BLaER1 (cell line): ENCODE data around the gene MAPK7.

ENCODE experiments used
- H3K27ac ChIP-seq: shearing (Covaris generic); formaldehyde crosslinking; 2 replicates; pipeline ENCODE4 v1.8.1; 2022
- H3K27me3 ChIP-seq: shearing (Covaris generic); formaldehyde crosslinking; 2 replicates; pipeline ENCODE4 v1.8.1; 2022
- H3K36me3 ChIP-seq: shearing (Covaris generic); formaldehyde crosslinking; 2 replicates; pipeline ENCODE4 v1.8.1; 2022
- H3K4me1 ChIP-seq: shearing (Covaris generic); formaldehyde crosslinking; 2 replicates; pipeline ENCODE4 v1.8.1; 2022
- H3K4me2 ChIP-seq: shearing (Covaris generic); formaldehyde crosslinking; 2 replicates; pipeline ENCODE4 v1.8.1; 2022
- H3K4me3 ChIP-seq: shearing (Covaris generic); formaldehyde crosslinking; 2 replicates; pipeline ENCODE4 v1.8.1; 2022
- H3K9ac ChIP-seq: shearing (Covaris generic); formaldehyde crosslinking; 2 replicates; pipeline ENCODE4 v1.8.1; 2022
- H3K9me3 ChIP-seq: shearing (Covaris generic); formaldehyde crosslinking; 2 replicates; pipeline ENCODE4 v1.8.1; 2022
- H4K20me1 ChIP-seq: shearing (Covaris generic); formaldehyde crosslinking; 2 replicates; pipeline ENCODE4 v1.8.1; 2022
- Cebpa-rat ChIP-seq: shearing (Covaris generic); IDR thresholded peaks from 2 replicates; pipeline ENCODE4 v1.8.1; 2022

MAPK7 gene

DNA sequence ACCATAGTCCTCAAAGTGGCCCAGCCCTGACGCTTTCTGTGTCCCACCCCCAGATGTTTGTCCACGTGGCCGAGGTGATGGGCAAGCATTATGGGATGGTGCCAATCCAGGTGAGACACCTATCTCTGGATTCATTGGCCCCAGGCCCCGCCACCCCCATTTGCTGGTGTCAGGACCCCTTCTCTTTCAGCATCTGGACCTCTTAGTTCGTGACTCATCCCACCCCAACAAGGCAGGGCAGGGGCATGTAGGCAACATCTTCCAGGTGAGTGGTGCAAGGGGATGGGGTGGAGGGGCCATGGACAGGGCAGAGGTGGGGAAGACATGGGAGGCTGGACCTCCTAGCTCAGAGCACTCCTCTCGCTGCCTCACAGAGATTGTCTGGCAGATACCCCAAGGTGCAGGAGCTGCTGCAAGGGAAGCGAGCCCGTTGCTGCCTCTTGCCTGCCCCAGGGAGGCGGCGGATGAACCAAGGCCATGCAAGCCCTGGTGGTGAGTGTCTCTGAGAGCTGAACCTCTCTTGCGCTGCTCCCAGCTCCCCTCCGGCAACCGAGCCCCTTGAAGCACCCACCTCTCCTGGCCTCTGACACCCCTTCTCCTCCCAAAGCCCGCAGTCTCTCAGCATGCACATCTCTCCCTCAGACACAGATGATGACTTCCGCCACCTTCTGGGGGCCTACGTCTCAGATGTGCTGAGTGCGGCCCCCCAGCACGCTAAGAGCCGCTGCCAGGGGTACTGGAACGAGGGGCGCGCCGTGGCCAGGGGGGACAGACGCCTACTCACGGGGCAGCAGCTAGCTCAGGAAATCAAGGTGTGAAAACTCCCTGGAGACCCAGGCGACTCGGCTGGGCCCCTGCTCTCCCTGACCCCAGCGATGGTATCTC, 36.3 kb downstream of the MAPK7 start:
- no peak for TF ChIP-seq Cebpa-rat
- H3K4me2 ChIP-seq: no peak overlapping the region
- no peaks in the 10 kb centered on the region for H3K27me3 ChIP-seq
- H3K36me3 ChIP-seq: no peaks in the 10 kb centered on the region
- H4K20me1 ChIP-seq: no peaks in the 10 kb centered on the region
- no peak overlapping the region for H3K4me3 ChIP-seq
- no peak overlapping the region for H3K9ac ChIP-seq
- H3K9me3 ChIP-seq: no peaks in the 10 kb centered on the region
- no peak overlapping the region for H3K27ac ChIP-seq
- H3K4me1 ChIP-seq: no peaks in the 10 kb centered on the region

DNA sequence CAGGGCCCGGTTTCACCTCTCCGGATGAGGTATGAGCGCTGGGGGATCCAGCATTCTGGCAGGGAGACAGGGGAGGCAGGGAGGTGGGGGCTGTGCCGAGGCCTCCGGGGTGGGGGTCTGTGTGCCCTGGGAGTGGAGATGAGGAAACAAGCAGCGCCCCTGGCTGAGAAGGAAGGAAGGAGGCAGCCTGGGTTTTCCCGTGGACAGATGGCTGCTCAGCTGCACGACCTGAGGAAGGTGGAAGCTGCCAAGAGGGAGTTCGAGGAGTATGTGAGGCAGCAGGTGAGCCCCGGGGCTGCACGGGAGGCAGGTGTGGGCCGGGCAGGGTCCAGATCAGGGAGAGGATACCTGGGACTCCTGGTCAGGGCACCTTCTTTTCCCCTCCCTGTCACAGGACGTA, 37.0 kb downstream of the MAPK7 start:
- Histone ChIP-seq H3K27ac (no peak overlapping the region), H4K20me1 (no peaks in the 10 kb centered on the region), H3K9me3 (no peaks in the 10 kb centered on the region), H3K27me3 (no peaks in the 10 kb centered on the region), H3K9ac (no peak overlapping the region), H3K4me2 (no peak overlapping the region), H3K4me1 (no peaks in the 10 kb centered on the region), H3K36me3 (no peaks in the 10 kb centered on the region), H3K4me3 (no peak overlapping the region)
- TF ChIP-seq Cebpa-rat: no peak

DNA sequence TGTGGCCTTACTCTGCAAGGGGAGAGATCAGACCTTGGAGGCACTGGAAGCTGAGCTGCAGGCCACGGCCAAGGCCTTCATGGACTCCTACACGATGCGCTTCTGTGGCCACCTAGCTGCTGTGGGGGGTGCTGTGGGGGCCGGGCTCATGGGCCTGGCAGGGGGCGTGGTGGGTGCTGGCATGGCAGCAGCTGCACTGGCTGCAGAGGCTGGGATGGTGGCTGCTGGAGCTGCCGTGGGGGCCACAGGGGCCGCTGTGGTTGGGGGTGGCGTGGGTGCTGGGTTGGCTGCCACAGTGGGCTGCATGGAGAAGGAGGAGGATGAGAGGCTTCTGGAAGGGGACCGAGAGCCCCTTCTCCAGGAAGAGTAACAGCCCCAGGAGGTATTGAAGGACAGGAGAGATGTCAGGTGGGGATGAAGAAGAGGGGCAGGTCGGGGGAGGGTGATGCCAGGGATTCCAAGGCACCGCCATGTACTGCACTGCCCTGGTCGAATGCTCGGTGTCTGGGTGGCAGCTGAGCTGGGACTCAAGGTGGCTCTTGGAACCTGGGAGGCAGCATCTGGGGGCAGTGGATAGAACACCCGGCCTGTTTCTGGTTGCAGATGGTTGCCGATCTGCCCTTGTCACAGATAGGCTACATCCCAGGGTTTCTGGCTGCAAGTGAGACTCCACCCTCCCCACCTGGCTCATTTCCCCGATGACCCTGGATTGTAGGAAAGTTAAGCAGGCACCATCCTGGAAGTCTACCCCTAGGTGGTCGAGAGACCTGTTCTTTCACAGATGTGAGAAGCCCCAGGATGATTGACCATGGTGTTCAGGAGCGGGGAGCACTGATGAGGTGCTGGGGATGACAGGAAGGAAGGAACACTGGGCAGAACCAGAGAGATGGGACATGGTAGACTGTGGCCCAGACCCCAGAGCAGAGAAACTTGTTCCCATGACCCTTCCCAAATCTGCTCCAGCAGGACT, 37.8 kb downstream of the MAPK7 start:
- Histone ChIP-seq H3K4me3 (no peak overlapping the region), H3K27me3 (no peaks in the 10 kb centered on the region)
- TF ChIP-seq Cebpa-rat: no peak

DNA sequence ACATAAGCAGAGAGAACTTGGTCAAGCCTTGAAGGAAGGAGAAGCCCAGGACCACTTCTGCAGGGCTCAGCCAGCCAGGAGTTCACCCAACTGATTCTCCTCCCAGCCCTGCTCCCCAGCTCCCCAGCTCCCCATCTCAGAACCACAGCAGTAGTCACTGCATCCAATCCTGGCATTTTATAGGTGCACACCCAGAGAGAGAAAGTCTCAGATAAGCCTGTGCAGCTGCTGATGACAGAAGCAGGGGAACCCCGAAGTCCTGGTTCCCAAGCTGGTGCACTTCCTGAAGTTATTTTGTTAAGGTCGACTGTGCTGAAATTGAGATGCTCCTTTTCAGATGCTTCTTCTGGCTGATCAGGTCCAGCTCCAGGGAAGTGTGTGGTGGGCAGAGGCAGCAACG, 39.3 kb downstream of the MAPK7 start:
- no peak overlapping the region for H3K27ac ChIP-seq
- no peak overlapping the region for H3K4me3 ChIP-seq
- no peaks in the 10 kb centered on the region for H3K27me3 ChIP-seq
- TF ChIP-seq Cebpa-rat: no peak
- H3K4me2 ChIP-seq: no peak overlapping the region
- no peaks in the 10 kb centered on the region for H4K20me1 ChIP-seq
- no peaks in the 10 kb centered on the region for H3K36me3 ChIP-seq
- H3K4me1 ChIP-seq: no peaks in the 10 kb centered on the region
- no peak overlapping the region for H3K9ac ChIP-seq
- no peaks in the 10 kb centered on the region for H3K9me3 ChIP-seq

More for the DNA sequence above, 37.8 kb downstream of the MAPK7 start:
- no peaks in the 10 kb centered on the region for H4K20me1 ChIP-seq
- H3K27ac ChIP-seq: no peak overlapping the region
- no peaks in the 10 kb centered on the region for H3K4me1 ChIP-seq
- H3K9me3 ChIP-seq: no peaks in the 10 kb centered on the region
- no peak overlapping the region for H3K4me2 ChIP-seq
- H3K36me3 ChIP-seq: no peaks in the 10 kb centered on the region
- H3K9ac ChIP-seq: no peak overlapping the region

DNA sequence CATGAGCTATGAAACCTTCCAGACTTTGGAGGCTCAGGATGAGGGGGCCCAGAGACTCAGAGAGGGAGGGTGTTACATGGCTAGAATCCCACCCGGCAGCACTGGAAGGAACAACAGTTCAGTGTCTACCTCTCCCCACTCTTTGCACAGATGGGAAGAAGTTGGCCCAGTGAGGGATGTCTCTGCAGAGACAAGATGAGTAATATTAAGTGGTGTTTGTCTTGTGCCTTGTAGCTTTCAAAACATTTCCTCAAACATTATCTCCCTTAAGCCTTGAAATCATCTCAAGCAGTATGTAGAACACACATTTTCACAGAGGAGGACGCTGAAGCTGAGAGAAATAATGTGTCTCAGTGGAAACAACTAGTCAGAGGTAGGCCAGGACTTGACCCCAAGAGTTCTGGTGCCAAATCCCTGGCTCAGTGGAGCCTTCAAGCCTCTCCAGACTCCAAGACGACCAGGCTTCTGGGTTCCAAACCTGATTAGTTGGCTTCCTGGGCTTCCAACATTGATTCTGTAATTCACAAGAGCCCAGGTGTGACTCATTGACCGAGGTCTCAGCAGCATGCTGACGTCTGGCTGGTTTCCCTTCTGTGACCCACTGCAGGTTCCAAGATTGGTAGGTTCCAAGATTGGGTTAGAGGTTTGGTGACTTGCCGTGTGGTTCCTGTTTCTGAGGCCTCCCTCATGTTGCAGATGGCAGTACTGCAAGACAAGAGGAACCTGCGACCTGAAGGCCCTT, 40.1 kb downstream of the MAPK7 start:
- no peak overlapping the region for H3K4me2 ChIP-seq
- no peak for TF ChIP-seq Cebpa-rat

DNA sequence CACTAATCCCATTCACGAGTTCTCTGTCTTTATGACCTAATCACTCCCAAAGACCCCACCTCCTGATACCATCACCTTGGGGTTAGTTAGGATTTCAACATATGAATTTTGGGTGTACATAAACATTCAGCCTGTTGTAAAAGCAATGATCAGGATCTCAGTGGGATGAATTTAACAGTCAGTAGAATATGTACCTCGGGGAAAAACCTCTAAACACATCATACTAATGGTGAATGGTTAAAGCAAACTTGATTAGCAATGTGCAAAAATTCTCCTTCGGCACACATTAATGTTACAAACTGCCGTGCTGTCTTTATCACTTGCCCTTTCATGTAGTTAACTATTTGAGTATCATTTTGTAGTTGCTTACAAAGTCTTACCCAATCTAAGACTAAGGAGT, 42.9 kb downstream of the MAPK7 start:
- Histone ChIP-seq H4K20me1 (no peaks in the 10 kb centered on the region), H3K9ac (no peak overlapping the region), H3K27me3 (no peaks in the 10 kb centered on the region), H3K4me1 (no peaks in the 10 kb centered on the region), H3K4me2 (no peak overlapping the region), H3K36me3 (no peaks in the 10 kb centered on the region), H3K4me3 (no peak overlapping the region), H3K9me3 (no peaks in the 10 kb centered on the region), H3K27ac (no peak overlapping the region)
- no peak for TF ChIP-seq Cebpa-rat

More for the DNA sequence above, 40.1 kb downstream of the MAPK7 start:
- no peaks in the 10 kb centered on the region for H3K36me3 ChIP-seq
- H3K9ac ChIP-seq: no peak overlapping the region
- no peak overlapping the region for H3K27ac ChIP-seq
- H3K4me1 ChIP-seq: no peaks in the 10 kb centered on the region
- H3K27me3 ChIP-seq: no peaks in the 10 kb centered on the region
- H3K4me3 ChIP-seq: no peak overlapping the region
- no peaks in the 10 kb centered on the region for H3K9me3 ChIP-seq
- H4K20me1 ChIP-seq: no peaks in the 10 kb centered on the region

DNA sequence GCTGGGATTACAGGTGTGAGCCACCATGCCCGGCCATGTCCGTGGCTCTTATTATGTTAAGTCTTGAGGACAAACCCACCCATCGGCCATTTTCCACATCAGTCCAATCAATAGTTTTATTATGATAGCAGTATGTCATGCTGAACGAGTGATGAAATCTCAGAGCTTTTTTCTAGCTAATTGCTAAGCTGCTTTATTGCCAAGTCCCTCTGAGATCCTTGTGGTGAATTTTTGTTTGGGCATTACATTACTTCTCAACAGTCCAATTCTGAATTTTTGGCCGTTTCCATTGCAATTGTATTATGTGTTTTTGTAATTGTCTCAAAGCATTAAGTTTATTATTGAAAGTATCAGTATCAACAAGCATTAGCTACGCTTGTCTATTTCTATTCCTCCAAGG, 43.6 kb downstream of the MAPK7 start:
- H3K4me2 ChIP-seq: no peak overlapping the region
- no peaks in the 10 kb centered on the region for H3K9me3 ChIP-seq
- no peaks in the 10 kb centered on the region for H3K36me3 ChIP-seq
- H3K4me1 ChIP-seq: no peaks in the 10 kb centered on the region
- no peaks in the 10 kb centered on the region for H4K20me1 ChIP-seq
- TF ChIP-seq Cebpa-rat: no peak
- H3K27ac ChIP-seq: no peak overlapping the region
- no peak overlapping the region for H3K4me3 ChIP-seq
- no peak overlapping the region for H3K9ac ChIP-seq
- H3K27me3 ChIP-seq: no peaks in the 10 kb centered on the region

DNA sequence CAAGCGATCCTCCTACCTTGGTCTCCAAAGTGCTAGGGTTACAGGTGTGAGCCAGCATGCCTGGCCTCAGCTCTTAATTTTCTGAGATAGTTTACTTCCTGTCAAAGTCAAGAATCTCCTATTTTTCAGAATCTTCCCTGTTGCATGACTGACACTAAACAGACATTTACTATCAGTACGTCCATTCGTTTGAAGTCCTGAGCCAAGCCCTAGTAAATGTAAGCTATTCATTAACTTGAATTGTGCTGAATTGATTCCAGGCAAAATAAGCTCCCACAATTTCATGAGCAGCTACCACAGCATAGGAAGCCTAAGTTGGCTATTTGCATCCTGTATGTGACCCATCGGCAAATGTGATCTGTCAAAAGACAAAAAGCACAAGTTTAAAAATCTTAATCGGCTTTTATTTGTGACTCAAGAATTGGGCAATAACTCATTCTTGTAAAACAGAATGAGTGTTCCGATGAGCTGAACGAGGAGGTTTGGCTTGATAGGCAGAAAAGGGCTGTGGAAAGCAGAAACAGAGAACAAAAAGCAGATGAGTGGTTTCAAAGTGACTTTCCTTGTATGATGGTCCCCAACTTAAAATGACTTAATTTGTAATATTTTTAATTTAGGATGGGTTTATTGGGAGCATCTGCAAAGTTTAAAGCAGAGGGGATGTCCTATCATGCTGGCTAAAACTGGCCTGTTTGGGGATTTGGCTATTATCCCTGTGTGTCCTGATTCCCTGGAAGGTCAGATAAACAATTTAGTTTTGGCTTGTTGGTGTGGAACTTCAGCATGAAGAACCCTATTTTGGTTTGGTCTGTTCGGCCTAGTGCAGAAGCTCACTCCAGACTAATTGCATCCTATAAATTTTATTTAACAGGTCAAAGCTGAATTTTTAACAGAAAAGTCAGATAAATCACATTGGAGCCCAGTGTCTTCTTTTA, 46.9 kb downstream of the MAPK7 start:
- no peaks in the 10 kb centered on the region for H3K9me3 ChIP-seq
- no peaks in the 10 kb centered on the region for H3K4me1 ChIP-seq
- no peaks in the 10 kb centered on the region for H3K36me3 ChIP-seq
- H4K20me1 ChIP-seq: no peaks in the 10 kb centered on the region
- no peak overlapping the region for H3K4me2 ChIP-seq
- H3K9ac ChIP-seq: no peak overlapping the region
- H3K27me3 ChIP-seq: no peaks in the 10 kb centered on the region
- TF ChIP-seq Cebpa-rat: no peak
- H3K4me3 ChIP-seq: no peak overlapping the region
- H3K27ac ChIP-seq: no peak overlapping the region

DNA sequence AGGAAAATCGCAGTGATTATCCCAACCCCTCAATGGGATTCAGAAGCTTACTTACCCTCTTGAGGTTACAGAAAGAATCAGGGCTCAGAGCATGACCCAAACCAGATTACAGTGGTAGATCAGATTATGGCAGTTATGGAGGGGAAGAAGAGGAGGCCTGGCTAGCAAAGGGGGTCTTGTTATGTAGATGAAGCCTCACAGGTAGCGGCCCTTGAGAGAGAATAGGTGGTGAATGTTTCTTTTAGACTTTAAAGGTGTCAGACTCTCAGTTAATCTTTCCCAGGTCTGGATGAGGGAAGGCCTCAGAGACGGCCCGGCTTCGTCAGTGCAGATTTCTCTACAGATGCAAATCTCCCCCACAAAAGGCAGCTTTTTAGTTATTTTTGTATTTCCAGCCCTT, 48.3 kb downstream of the MAPK7 start:
- Histone ChIP-seq H3K27ac (no peak overlapping the region), H3K4me2 (no peak overlapping the region), H3K4me3 (no peak overlapping the region), H3K27me3 (no peaks in the 10 kb centered on the region), H3K9ac (no peak overlapping the region), H4K20me1 (no peaks in the 10 kb centered on the region), H3K36me3 (no peaks in the 10 kb centered on the region), H3K4me1 (no peaks in the 10 kb centered on the region), H3K9me3 (no peaks in the 10 kb centered on the region)
- TF ChIP-seq Cebpa-rat: no peak
